ENCODE results near the gene SIRPB1.

The SIRPB1 gene

GRCh38 chr20:1637755-1638154 is 17.9 kb upstream of the SIRPB1 start:
- in situ Hi-C loops (cut with MboI; ENCODE audit: low pct_unique_long_range_greater_than_20kb, low sequenced_read_pairs, unreplicated experiment) = no loop called here
- no peak for TF ChIP-seq CTCF (IDR thresholded peaks at IDR 0.05; ENCODE audit: extremely low read depth, insufficient read depth, missing control alignments)
- DNase-seq (ENCODE audit: low spot score) = no peak

DNA sequence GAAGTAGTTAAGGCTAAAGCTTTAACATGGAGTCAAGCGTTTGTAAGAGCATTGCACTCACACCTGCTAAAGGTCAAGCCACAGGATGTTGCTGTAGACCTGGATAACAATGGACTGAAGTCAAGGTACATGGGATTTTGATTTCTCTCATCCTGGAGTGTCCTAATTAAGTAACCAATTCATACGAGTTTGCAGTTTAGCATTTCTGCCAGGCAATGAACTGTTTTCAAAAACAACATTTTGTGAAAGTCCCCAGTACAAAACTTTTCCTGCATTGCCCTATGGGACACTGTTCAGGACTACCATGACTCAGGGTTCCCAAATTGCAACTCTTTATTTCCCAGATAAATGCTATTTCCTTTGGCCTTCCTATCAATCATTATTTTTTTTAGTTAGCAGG is 17.4 kb upstream of the SIRPB1 start:
- in situ Hi-C loops (cut with MboI; ENCODE audit: low pct_unique_long_range_greater_than_20kb, low sequenced_read_pairs, unreplicated experiment) = no loop called here
- DNase-seq (ENCODE audit: low spot score) = no peak
- TF ChIP-seq CTCF (IDR thresholded peaks at IDR 0.05; ENCODE audit: extremely low read depth, insufficient read depth, missing control alignments) = no peak

- peak; percentile 22 for TF ChIP-seq CTCF (IDR thresholded peaks at IDR 0.05; ENCODE audit: extremely low read depth, insufficient read depth, missing control alignments)
- no peak for DNase-seq (ENCODE audit: low spot score)
- in situ Hi-C loops (cut with MboI; ENCODE audit: low pct_unique_long_range_greater_than_20kb, low sequenced_read_pairs, unreplicated experiment) = no loop called here
These were observed 16.8 kb upstream of the SIRPB1 start for GRCh38 chr20:1636621-1637020.

DNA sequence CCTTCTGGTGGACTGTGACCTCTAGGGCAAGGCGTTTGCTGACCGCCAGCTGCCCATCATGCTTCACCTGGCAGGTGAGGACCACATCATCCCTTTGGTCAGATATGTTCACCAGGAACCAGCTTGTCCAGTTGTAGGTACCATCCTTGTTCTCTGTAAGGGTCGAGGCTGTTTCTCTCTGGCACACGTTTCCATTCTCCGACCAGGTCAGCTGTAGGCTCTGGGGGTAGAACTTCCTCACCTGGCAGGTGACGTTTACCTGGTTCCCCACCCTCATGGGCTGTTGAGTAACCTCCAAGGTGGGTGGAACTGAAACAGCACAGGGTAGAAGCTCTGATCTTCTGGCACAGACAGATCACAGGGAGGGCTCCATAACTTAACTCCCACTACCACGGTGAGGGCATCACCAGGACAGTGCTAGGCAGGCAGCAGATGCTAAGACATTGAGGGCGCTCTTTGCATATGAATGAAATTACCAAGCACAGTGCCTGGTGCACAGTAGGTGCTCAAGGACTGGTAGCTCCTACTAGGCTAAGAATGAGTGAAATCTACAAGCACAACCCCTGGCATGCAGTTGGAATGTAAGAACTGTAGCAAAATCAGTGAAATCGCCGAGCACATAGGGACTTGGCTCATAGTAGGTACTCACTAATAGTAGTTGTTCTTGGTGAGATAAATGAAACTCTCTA is 15.6 kb upstream of the SIRPB1 start:
- in situ Hi-C loops (cut with MboI; ENCODE audit: low pct_unique_long_range_greater_than_20kb, low sequenced_read_pairs, unreplicated experiment) = no loop called here
- no peak for DNase-seq (ENCODE audit: low spot score)
- no peak for TF ChIP-seq CTCF (IDR thresholded peaks at IDR 0.05; ENCODE audit: extremely low read depth, insufficient read depth, missing control alignments)

GRCh38 chr20:1633535-1633934 is 13.7 kb upstream of the SIRPB1 start:
- TF ChIP-seq CTCF (IDR thresholded peaks at IDR 0.05; ENCODE audit: extremely low read depth, insufficient read depth, missing control alignments) = no peak
- in situ Hi-C loops (cut with MboI; ENCODE audit: low pct_unique_long_range_greater_than_20kb, low sequenced_read_pairs, unreplicated experiment) = no loop called here
- no peak for DNase-seq (ENCODE audit: low spot score)

GRCh38 chr20:1632178-1632577 is 12.4 kb upstream of the SIRPB1 start:
- TF ChIP-seq CTCF (IDR thresholded peaks at IDR 0.05; ENCODE audit: extremely low read depth, insufficient read depth, missing control alignments) = no peak
- in situ Hi-C loops (cut with MboI; ENCODE audit: low pct_unique_long_range_greater_than_20kb, low sequenced_read_pairs, unreplicated experiment) = no loop called here
- peak; percentile 56 for DNase-seq (ENCODE audit: low spot score)
